ENCODE results near the gene PDE5A.
"Not testable (repeated sequence)": the region's sequence is repeated elsewhere in the genome, so short reads cannot be mapped to it uniquely, and the experiment has no call there.

The PDE5A gene

GRCh38 chr4:119469039-119469438, 159.6 kb downstream of the PDE5A start:
- not testable (repeated sequence) for DNase-seq

GRCh38 chr4:119462733-119463132, 165.9 kb downstream of the PDE5A start:
- DNase-seq = peak; percentile 1

DNA sequence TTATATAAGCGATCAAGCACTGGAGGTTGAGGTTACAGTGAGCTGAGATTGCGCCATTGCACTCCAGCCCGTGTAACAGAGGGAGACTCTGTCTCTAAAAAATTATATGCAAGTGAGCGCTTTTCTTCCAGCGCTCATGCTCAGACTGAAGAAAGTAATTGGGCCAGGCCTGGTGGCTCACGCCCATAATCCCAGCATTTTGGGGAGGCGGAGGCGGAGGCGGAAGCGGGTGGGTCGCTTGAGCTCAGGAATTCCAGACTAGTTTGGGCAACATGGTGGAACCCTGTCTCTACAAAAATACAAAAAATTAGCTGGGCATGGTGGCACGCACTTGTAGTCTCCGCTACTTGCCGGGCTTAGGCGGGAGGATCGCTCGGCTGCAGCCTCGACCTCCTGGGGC, 172.9 kb downstream of the PDE5A start:
- peak; percentile 70 for DNase-seq

GRCh38 chr4:119454491-119455270, 173.9 kb downstream of the PDE5A start:
- DNase-seq = peak; percentile 96

DNA sequence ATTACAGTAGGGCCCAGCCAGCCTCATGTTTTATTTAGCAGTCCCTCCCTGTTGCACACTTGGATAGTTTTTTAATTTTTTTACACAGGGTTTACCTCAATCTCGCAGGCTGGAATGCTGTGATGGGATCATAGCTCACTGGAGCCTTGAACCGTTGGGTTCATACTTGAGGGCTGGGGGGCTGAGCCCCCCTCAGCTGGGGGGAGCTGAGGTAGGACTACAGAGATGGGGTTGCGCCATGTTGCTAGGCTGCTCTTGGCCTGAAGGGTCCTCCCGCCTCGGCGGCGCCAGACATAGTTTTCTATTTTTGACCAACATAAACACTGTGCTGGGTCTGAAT, 174.5 kb downstream of the PDE5A start:
- not testable (repeated sequence) for DNase-seq

DNA sequence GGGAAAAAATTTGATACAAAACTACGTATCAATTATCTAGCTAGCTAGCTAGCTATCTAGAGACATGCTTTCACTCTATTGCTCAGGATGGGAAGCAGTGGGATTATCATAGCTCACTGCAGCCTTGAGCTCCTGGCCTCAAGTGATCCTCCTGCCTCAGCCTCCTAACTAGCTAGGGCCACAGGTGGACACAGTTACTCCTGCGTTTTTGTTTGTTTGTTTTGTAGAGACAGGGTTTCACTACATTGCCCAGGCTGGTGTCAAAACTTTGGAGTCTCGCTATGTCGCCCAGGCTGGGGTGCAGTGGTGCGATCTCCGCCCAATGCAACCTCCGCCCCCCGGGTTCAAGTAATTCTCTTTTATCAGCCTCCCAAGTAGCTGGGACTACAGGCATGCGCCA, 175.3 kb downstream of the PDE5A start:
- DNase-seq = not testable (repeated sequence)

DNA sequence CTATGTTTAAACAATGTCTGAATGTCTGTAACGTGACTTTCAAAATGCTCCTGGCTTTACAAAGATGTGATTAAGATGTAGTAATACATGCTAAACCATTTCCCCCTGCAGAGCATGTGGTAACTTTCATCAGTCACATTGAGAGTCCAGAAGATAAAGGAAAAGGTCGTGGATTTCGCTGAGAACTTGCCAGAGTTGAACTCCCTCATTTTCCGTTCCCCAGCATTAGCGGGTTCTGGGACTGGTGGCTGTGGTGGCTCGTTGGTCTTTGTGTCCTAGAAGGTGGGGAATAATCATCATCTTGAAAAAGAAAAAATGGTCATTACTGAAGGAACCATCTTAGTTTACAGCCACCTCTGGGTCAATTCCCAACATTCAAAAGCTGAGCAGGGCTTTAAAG, 178.8 kb downstream of the PDE5A start:
- not testable (repeated sequence) for DNase-seq
